ENCODE measurements around the gene SH2D3A. TPM values are rescaled to one million over a fixed set of nuclear protein-coding genes. Genes with fewer than 3 reads are reported as not detected.
"Not testable (repeated sequence)": the region's sequence is repeated elsewhere in the genome, so short reads cannot be mapped to it uniquely, and the experiment has no call there.

SH2D3A gene
- polyA plus RNA-seq, 12 donors: 0.39 to 9.3 (median 1.1) TPM; not detected in 1

DNA sequence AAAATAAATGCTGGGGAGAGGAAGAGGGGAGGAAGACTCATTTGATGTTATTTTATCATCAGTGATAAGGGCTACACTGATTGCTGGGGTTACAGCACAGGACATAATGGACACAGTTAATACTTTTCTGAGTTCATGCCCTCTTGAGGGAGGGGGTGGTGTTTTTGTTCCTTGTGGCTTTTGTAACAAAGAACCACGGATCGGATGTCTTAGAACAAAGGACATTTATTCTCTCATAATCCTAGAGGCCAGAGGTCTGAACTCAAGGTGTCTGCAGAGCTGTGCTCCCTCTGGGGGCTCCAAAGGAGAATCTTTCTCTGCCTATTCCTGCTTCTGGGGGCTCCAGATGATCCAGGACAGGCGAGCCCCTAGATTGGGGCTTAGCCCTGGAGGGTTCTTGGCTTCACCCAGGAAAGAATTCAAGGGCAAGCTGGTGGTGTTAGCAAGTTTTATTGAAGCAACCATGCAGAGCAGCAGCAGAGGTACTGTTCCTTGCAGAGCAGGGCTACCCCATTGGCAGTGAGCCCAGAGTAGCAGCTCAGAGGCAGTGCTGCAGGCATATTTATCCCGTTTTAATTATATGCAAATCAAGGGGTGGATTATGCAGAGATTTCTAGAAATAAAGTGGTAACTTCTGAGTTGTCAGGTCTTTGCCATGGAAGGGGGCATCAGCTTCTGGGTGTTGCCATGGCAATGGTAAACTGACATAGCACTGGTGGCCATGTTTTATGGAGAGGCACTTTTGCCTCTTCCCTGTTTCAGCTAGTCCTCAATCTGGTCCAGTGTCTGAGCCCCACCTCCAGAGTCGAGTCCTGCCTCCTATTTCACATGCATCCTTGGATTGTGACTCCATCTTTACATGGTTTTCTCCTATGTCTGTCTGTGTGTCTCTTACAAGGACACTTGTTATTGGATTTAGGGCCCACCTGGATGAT is 23.2 kb upstream of the SH2D3A start:
- no peak for DNase-seq

DNA sequence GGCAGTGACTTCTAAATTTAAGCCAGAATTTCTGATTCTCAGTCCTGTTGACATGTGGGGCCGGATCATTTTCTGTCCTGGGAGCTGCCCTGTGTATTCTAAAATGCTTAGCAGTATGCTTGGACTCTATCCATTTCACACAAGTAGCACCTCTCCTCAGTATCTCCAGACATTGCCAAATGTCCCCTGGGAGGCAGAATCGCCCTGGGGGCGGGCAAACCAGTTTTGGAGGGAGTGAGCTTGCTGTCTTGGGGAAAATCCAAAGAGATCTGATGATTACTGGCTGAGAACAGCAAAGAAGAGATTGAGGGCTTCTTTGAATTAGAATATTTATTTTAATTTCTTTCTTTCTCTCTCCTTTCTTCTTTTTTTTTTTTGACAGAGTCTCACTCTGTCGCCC is 21.7 kb upstream of the SH2D3A start:
- no peak for DNase-seq

DNA sequence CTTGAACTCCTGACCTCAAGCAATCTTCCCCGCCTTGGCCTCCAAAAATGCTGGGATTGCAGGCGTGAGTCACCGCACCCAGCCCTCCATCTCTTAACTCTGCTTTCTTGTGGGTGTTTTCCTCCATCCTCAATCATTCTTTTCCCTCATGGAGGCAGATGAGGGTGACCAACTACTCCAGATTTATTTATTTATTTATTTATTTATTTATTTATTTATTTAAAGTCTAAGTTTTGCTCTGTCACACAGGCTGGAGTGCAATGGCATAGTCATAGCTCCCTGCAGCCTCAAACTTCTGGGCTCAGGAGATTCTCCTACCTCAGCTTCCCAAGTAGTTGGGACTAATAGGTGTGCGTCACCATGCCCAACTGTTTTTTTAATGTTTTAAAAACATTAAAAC is 20.2 kb upstream of the SH2D3A start:
- DNase-seq: no peak

DNA sequence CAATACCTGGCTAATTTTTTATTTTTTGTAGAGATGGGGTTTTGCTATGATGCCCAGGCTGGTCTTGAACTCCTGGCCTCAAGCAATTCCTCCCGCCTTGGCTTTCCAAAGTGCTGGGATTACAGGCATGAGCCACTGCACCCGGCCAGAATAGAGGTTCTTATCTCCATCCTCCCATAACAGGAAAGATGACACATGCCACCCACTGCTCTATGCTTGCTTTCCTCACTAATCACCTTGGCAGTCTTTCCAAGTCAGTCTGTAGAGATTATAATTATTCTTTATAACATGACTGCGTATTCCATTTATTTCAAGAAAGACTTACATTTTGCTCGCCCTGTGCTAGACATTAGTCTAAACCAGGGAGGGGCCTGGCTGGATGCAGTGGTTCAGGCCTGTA is 12.0 kb upstream of the SH2D3A start:
- no peak for DNase-seq

DNA sequence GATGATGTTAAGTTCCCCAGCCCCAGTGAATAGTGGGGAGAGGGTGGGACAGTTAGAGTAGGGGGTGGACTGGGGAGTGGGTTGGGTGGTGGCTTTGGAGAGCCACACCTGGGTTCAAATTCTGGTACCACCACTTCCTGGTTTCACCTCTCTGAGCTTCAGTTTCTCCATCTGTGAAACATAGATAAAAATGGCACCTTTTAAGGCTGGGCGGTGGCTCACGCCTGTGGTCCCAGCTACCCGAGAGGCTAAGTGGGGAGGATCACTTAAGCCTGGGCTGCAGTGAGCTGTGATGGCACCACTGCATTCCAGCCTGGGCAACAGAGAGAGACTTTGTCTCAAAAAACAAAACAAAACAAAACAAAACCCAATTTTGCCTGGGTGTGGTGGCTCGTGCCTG is 11.2 kb upstream of the SH2D3A start:
- no peak for DNase-seq

DNA sequence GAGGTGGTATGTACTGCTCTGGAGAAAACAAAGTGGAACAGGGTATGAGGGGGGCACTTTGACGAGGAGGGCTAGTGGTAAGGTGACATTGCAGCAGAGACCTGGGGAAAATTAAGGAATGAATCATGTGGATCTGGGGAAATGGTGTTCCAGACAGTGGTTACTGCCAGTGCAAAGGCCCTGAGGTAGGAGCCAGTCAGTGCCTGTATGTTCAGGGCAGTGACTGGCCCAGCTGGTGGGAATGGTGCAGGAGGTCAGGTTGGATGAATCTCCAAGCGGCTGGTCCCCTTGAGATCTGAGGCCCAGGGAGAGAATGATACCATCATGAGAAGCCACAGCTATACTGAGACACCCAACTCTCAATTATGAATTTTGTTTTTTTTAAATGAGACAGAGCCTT is 10.2 kb upstream of the SH2D3A start:
- DNase-seq: no peak

DNA sequence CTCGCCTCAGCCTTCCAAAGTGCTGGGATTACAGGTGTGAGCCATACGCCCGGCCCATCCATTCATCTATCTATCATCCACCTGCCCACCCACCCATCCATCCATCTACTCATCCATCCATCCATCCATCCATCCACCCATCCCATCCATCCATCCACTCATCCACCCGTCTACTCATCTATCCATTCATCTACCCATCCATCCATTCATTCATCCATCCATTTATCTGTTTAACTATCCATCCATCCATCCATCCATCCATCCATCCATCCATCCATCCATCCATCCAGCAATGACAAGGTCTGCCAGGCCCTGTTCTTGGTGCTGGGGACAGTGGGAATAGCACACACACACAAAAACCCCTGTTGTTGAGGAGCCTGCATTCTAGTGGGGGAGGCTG is 9.8 kb upstream of the SH2D3A start:
- DNase-seq: no peak

DNA sequence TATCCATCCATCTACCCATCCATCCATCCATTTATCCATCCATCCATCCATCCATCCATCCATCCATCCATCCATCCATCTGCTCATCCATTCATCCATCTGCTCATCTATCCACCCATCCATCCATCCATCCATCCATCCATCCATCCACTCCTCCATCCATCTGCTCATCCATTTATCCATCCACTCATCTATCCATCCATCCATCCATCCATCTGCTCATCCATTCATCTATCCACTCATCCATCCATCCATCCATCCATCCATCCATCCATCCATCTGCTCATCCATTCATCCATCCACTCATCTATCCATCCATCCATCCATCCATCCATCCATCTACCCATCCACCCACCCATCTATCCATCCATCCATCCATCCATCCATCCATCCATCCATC is 8.8 kb upstream of the SH2D3A start:
- not testable (repeated sequence) for DNase-seq

DNA sequence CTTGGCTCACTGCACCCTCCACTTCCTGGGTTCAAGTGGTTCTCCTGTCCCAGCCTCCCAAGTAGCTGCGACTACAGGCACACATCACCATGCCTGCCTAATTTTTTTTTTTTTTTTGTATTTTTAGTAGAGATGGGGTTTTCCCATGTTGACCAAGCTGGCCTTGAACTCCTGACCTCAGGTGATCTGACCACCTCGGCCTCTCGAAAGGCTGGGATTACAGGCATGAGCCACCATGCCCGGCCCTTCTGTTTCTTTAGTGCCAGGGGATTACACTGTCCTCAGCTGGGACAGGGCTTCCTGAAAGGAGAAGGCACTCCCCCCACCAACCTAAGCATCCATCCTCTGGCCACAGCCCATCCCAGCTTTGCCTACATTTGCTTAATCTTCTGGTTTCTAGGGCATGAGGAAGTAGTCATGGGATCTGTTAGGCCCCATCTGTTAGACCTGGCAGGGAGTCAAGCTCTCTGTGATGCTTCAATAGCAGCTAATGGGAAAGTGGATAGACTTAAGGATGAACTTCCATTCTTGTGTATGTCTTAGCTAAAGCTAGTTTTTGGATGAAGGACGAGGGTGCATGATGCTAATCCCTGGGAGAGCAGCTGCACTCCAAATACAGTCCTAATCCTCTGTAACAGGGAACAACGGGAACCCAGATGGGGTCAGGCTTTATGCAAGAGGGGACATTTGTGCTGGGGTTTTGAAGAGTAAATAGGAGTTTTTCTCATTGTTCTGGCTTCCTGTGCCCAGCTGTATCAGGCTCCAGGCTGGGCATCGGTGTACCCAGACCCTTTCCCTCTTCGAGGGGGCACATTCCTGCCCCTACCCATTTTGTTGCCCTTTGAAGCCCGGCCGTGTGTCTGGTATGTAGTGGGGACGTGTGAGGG is 7.8 kb upstream of the SH2D3A start:
- DNase-seq: no peak

DNA sequence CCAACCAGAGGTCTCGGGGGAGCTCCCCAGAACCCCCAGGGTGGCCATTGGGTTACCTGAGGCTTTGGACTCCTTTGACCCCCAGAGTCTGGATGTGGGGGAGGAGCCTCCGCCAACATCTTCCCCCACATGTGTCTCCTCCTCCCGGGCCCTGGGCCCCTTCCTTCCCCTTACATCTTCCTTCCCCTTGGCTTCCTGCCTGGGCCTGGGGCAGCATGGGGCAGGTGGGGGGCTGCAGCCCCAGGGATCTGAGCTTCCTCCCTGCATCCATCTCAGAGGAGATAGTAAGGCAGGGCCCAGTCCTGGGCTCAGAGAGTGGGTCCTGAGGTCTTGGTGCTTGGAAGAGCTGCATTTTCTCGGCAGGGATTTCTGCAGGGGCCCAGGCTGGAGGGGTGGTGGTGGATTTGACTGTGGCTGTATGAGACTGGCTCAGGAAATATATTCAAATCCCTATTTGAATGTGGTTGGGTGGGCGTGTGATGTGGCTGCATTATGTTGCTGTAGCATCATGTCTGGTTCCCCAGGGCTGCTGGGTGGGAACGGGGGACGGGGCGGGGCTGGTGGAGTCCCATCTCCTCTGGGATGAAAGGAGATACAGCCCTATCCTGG is 6.2 kb upstream of the SH2D3A start:
- DNase-seq: no peak

DNA sequence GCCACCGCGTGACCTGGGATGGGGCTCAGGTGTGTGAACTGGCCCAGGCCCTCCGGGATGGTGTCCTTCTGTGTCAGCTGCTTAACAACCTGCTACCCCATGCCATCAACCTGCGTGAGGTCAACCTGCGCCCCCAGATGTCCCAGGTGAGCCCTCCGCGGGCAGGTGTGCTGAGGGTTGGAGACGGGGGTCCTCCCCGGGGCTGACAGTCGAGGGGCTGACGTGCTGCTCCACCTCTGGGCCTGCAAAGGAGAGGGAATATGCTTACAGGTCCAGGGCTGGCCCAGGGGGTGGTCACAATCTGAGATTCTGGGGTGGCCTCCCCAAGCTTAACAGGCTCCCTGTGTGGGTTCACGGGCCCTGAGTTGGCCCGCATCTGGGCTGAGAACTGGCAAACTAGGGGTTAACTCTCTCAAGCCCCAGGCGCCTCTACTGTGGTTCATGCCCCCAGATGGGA is 5.7 kb upstream of the SH2D3A start:
- no peak for DNase-seq

DNA sequence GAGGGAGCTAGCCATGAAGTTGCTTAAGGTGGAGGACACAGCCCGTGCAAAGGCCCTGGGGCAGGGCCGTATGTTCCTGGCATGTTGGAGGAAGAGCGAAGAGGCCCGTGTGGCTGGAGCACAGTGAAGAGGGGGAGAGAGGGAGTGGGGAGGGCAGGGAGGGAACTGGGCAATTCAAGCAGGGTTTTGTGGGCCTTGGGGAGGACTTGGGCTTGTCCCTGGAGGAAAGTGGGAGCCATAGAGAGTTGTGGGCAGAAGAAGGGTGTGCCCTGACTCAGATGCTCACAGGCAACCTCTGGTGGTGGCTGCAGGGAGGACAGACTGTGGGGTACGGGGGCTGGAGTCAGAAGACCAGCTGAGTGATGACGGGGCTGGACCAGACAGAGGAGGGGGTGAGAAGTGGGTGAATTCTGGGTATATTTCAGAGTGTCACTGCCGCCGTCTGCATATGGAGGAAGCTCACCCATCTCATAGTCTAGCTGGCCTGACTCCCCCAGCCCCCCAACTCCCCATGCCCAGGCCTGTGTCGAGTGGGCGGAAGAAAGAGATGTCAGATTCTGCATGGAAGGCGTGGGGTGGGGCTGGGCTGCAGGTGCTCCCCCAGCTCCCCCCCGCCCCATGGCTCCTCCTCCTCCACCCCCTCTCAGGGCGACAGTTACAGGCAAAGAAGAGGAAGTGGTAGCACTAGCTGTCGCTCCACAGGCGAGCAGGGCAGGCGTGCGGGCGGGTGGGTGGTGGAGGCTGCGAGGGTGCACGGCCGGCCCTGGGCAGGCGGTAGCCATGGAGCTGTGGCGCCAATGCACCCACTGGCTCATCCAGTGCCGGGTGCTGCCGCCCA is 5.0 kb upstream of the SH2D3A start, which contains the start of gene VAV1:
Gene VAV1, plus strand, starts transcription at position 681 of the 838 bp plus-strand sequence. Its CDS starts 100 bp downstream, at position 781.
- no peak for DNase-seq

DNA sequence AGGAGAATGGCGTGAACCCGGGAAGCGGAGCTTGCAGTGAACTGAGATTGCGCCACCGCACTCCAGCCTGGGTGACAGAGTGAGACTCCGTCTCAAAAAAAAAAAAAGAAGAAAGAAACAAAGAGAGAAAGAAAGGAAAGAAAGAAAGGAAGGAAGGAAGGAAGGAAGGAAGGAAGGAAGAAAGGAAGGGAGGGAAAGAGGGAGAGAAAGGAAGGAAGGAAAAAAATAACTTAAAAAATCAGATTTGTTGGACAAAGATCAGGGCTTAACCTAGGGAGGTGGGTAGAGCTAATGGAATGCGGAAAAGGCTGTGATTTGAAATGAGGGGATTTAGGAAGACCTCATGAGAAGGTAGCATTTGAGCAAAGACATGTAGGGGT is 4.4 kb upstream of the SH2D3A start:
- DNase-seq: not testable (repeated sequence)

DNA sequence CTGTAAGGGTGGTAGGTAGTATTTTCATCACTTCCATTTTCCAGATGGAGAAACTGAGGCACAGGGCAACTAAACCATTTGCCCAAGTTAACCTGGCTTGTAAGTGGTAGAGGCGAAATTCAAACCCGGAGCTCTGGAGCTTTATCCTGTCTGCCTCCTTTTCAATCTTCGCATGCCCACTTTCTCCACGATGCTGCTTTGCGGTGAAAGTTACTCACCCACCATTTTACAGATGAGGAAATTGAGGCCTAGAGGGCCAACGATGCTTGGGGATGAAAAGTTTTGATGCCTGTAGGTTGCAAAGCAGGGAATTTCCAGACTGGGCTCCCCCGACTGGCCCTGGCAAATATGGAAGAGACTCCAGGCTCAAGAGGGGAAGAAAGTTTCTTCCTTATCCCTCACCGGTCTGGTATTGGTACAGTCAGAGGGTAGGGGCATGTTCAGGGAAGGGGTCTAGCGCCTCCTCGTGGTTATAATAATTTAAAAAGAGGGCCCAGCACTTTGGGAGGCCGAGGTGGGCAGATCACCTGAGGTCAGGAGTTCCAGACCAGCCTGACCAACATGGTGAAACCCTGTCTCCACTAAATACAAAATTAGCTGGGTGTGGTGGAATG is 1.9 kb upstream of the SH2D3A start:
- no peak for DNase-seq

DNA sequence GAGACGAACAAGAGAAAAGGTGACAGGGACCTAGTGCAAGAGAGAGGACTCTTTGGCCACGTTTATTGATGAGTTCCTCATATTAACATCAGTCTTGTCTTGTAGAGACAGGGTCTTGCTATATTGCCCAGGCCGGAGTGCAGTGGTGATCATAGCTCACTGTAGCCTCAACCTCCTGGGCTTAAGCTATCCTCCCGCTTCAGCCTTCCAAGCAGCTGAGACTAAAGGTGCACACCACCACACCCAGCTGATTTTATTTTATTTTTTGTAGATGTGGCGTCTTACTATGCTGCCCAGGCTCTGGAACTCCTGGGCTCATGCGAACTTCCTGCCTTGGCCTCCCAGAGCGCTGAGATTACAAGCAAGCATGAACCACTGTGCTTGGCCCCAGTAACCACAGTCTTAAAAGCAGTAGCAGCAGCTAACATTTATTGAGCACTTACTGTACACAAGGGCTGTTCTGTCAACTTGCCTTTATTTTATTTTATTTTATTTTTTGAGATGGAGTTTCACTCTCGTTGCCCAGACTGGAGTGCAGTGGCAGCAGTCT is 1.1 kb upstream of the SH2D3A start:
- no peak for DNase-seq

DNA sequence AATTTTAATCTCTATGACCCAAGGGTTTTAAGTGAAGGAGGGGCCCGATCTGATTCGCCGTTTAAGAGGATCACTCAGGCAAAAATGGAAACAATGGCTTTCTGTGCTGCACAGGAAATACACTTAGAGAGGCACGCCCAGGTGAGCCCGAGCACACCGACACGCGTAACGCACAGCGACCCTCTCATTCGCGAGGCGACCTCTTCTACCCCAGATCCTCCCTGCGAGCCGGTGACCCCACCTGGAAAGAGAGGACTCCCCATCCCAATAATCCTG is 216 bp downstream of the SH2D3A start:
- DNase-seq: no peak

DNA sequence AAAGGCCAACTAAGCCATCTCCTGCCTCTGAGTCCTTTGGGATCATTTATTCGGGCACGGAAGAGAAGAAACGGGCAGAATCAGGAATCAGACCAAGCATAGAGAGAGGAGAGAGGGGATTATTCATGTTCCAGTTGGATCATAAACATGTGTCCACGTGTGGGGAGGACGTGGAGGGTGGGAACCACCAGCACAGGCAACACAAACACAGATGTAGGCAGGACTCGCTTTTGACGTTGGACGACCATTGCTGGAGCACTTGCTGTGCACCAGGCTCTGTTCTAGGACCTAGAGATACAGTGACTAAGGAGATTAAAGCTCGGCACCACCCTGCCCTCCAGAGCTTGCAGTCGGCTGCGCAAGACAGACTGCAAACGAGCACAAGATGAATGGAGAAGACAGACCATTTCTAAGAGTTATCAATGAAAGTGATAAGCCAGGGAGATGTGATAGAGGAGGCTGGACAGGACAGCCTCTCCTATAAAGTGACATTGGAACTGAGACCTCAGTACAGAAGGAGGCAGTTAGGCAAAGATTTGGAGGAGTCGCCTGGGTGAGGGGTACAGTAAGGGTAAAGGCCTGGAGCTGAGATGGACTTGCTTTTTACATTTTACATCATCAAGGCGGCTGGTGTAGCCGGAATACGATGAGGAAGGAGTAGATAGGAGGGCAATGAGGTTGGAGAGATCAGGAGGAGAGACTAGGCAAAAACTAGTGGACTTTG is 716 bp downstream of the SH2D3A start:
- no peak for DNase-seq

DNA sequence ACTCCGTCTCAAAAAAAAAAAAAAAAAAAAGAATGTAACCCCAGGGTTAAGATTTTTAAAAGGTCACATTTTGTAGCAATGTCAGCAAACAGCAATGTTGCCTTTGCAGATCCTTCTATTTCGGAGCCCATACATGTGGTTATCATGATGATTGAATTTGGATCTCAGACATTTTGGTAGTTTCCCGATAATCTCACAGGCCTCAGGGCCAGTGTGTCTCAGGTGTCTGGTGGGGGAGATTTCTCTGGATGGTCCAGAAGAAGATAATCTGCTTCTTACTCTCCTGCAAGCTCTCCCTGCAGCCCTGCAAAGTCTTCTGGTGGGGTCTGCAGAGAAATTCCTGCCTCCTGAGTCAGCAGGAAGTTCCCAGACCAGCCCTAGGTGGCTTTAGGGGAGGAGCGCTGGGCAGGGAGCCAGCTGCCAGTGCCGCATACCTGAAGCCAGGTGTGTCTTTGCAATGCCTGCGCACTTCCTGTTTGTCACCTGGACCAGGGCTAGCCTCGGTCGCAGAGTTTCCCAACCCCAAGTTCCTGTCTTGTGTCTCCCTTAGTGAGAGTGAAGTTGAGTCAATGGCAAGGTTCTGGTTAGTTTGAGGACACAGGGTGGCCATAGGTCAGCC is 1.4 kb downstream of the SH2D3A start:
- DNase-seq: no peak

DNA sequence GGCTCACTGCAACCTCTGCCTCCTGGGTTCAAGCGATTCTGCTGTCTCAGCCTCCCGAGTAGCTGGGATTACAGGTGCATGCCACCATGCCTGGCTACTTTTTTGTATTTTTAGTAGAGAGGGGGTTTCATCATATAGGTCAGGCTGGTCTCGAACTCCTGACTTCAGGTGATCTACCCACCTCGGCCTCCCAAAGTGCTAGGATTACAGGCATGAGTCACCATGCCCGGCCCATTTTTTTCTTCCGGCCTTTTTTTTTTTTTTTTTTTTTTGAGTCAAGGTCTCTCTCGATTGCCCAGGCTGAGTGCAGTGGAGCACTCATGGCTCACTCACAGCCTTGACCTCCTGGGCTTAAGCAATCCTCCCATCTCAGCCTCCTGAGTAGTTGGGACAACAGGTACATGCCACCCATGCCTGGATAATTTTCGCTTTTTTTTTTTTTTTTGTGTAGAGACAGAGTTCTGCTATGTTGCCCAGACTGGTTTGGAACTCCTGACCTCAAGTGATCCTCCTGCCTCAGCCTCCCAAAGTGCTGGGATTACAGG is 4.9 kb downstream of the SH2D3A start:
- not testable (repeated sequence) for DNase-seq
